Hematopoietic multipotent progenitor cell treated with erythropoietin and hydrocortisone succinate and interleukin-3 and kit ligand, for 17 days (in vitro differentiated cells): ENCODE measurements around the gene FSCN2.
"Not testable (repeated sequence)": the region's sequence is repeated elsewhere in the genome, so short reads cannot be mapped to it uniquely, and the experiment has no call there.

Experiments used
- DNase-seq: peaks from one replicate; pipeline ENCODE4 v3.0.0-alpha.2; 2015; ENCODE audit warnings: low spot score

Gene FSCN2

GRCh38 chr17:81526662-81527571 lies 1.3 kb upstream of the FSCN2 start:
- DNase-seq = no peak

DNA sequence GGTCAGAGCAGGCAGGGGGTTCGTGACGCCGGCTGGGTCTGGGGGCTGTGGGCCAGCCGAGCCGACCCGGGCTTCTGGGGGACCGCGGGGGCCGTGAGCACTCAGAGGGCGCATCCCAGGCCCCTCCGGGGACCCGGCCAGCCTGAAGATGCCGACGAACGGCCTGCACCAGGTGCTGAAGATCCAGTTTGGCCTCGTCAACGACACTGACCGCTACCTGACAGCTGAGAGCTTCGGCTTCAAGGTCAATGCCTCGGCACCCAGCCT lies 140 bp downstream of the FSCN2 start:
- DNase-seq = no peak

DNA sequence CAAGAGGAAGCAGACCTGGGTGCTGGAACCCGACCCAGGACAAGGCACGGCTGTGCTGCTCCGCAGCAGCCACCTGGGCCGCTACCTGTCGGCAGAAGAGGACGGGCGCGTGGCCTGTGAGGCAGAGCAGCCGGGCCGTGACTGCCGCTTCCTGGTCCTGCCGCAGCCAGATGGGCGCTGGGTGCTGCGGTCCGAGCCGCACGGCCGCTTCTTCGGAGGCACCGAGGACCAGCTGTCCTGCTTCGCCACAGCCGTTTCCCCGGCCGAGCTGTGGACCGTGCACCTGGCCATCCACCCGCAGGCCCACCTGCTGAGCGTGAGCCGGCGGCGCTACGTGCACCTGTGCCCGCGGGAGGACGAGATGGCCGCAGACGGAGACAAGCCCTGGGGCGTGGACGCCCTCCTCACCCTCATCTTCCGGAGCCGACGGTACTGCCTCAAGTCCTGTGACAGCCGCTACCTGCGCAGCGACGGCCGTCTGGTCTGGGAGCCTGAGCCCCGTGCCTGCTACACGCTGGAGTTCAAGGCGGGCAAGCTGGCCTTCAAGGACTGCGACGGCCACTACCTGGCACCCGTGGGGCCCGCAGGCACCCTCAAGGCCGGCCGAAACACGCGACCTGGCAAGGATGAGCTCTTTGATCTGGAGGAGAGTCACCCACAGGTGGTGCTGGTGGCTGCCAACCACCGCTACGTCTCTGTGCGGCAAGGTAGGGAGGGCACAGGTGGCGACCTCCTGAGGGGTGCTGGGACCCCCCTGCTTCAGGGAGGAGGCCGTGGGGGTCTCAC lies 667 bp downstream of the FSCN2 start:
- no peak for DNase-seq

DNA sequence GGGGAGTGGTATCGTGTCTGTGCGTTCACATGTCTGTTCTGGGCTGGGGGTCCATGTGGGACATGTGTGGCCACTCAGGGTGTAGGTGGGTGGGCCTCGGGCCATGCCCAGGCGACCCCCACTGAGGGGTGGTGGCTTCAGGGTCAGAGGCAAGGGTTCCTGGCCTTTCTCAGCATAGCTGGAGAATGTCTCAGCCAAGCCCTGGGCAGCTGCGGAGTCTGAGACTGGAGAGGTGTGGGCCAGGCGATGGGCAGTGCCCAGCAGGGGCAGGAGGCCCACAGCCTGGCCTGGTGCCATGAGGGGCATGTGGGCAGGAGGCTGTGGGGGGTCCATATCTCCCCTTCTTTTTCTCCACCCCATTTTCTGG lies 1.2 kb downstream of the FSCN2 start:
- DNase-seq = no peak

DNA sequence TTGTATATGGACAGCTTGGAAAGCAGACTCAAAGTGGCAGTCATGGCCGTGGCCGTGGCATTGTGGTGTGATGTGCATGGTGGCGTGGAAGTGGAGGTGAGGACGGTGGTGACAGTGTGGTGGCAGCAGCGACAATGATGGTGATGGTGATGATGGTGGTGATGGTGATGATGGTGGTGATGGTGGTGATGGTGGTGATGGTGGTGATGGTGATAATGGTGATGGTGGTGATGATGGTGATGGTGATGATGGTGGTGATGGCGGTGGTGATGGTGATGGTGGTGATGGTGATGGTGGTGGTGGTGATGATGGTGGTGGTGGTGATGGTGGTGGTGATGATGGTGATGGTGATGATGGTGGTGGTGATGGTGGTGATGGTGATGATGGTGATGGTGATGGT lies 2.8 kb downstream of the FSCN2 start:
- DNase-seq = not testable (repeated sequence)

- DNase-seq = not testable (repeated sequence)
These were observed 3.8 kb downstream of the FSCN2 start for GRCh38 chr17:81531998-81532404.

GRCh38 chr17:81532490-81533287 lies 4.5 kb downstream of the FSCN2 start:
- no peak for DNase-seq

DNA sequence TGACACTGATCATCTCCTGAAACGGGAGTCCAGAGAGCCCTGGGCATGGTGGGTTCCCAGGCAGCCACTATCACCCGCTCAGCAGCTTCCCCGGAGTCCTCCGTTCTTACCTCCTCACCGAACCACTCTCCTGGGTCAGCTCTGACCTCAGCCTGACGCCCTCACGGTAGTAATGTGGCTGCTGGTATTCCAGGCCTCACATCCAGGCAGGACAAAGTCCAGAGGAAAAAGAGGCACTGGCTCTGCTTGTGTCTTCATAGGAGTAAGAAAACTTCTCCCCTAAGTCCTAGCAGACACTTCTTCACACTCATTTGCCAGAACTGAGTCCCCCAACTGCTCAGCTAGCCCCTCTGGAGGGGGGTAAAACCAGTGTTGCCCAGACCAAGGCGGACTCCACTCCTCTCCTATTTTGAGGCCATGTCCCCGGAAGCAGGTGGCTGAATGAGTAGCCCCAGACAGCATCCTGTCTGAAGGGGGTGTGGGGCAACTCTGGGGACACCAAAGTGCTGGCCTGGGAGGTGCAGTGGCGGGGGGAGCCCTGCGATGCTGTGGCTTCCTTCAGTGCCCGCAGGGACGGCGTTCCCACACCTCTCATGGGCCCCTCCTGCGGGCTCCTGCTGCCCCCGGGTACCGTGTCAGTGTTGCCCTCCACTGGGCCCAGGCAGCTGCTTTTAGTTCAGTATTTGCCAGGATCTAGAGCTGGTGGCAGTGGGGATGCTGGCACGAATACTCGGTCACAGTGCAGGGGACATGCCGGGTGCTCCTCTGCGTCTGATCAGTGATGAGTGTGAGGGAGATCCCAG lies 5.4 kb downstream of the FSCN2 start:
- no peak for DNase-seq

DNA sequence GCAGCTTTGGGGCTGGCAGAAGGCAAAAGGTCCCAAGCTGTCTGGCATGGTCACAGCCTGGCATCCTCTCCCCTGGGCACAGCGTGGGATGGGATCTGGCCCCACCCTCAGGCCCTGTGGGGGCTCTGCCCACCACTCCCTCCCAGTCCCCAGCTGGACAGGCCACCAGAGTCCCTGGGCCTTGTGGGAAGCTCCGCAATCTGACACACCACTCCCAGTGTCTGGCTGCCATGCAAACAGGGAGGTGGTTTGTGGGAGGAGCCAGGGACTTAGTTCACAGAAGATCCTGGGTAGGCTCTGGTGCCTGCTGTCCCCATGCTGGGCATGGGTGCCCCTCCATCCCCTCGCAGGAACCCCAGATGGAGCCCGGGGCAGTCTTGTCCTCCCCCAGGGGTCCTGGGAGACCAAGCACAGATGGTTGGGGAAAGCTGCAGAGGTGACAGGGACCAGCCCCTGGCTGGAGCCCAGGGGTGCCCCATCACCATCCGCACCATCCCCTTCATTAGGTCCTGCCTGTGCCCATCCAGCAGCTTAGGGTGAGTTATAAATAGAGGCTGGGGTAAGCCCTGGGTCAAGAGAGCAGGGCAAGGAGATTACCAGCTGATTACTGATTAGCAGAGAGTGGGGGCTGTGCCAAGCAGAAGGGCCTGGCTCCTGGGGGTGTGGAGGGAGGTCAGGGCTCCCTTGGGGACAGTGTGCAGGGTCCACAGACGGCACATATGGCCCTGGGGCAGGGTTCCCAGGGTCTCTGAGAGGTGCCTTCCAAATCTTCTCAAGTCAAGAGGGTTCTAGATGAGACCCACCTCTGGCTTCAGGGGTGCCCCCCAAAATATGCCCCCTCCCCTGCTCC lies 6.2 kb downstream of the FSCN2 start:
- no peak for DNase-seq

- DNase-seq = no peak
These were observed 6.8 kb downstream of the FSCN2 start for GRCh38 chr17:81535007-81535328.

- DNase-seq = no peak
These were observed 7.5 kb downstream of the FSCN2 start for GRCh38 chr17:81535480-81536298.

- no peak for DNase-seq
These were observed 8.4 kb downstream of the FSCN2 start for GRCh38 chr17:81536299-81537290.

DNA sequence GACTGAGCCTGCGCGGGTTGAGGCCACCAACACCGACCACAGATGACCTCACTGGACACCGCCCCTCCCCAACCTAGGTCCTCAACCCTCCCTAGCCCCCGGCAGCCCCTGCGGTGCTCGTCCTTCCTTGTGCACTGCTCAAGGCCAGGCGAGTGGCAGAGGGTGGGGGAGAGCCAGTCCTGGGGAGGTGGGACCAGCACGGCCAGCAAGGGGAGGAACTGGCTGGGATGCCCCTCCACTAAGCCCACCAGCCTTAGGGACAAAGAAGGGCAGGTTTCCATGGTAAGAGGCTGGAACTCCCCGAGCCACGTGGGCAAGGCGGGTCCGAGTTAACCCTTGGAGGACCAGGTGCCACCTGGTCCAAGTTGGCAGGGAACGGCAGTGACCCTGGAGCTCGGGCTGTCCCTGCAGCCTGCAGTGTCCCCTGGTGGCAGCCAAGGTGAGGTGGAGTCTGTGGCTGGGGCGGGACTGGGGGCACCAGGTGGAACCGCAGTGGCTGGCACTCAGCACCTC lies 9.2 kb downstream of the FSCN2 start:
- no peak for DNase-seq

GRCh38 chr17:81537856-81538555 lies 9.8 kb downstream of the FSCN2 start:
- DNase-seq = no peak

DNA sequence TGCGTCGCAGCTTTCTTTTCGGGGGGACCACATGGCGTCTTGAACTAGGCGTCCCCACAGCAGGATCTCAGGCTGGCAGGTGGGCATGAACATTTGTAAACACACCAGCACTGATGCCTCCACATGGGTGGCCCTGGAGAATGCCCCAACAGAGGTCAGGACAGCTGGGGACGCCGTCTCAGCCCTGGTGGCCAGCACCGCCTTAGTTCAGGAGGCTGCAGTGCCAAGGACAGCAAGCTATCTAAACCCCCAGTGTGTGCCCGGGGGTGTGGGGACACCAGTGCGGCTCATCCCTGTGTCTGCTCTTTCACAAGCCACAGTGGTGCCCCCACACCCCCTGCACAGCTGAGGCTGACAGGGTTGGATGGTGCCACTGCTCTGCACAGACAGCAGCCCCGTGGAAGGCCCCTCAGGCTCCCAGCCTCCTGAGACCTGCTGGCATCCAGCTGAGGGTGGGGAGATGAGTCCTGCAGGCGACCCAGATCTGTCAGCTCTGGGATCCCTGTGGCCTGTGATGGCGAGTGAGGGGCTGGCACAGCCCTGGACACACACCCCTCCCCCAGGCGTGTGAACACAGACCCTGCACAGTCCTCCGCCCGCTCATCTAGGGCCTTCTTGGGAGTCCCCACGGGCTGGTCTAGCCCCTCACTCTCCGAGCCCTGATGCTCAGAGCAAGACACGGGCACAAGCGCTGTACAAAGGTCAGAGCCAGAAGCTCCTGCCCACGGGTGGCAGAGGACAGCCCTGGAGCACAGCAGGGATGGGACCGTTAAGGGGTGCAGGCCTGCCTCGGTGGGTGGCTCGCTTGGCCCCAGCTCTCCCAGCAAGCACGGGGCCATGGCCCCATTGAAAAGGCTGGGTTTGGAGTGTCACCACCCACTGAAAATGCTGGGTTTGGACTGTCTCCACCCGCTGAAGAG lies 10.7 kb downstream of the FSCN2 start:
- no peak for DNase-seq

DNA sequence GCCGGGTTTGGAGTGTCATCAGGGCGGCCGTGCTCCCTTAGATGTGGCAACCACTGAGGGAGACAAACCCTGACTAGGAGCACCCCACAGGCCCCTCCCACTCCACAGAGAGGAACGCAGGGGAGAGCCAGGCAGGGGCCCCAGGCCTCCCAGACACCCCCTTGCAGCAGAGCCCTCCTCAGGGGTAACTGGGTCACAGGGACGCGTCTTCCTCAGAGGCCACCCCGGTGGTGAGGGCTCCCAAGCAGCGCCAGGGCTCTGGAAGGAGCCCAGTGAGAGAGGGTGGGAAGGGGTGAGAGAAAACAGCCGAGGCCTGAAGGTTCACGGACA lies 11.4 kb downstream of the FSCN2 start:
- DNase-seq = no peak
